Ovary (tissue), 9 donors: ENCODE measurements around the gene SPCS3. TPM values are rescaled to one million over a fixed set of nuclear protein-coding genes. Genes with fewer than 3 reads are reported as not detected.

ENCODE experiments used
- DNase-seq, 5 donors: peaks; one replicate each; pipeline ENCODE4 v3.0.0-alpha.2; 2019 to 2020
- H3K27ac ChIP-seq, 2 donors: fragments of 200-600 bp; one replicate each; pipeline versions ENCODE4 v1.5.1 to v1.8.0; 2019 to 2022
- H3K27me3 ChIP-seq: fragments of 200-600 bp; one replicate; pipeline ENCODE4 v1.8.0; 2022
- H3K36me3 ChIP-seq: fragments of 200-600 bp; sonication (generic); one replicate; pipeline ENCODE4 v1.5.1; 2019
- H3K4me1 ChIP-seq: one replicate; pipeline ENCODE4 v1.8.1; 2013; ENCODE audit warnings: mild to moderate bottlenecking, moderate library complexity; ENCODE audit not compliant: insufficient read depth
- H3K4me3 ChIP-seq: fragments of 200-600 bp; sonication (generic); one replicate; pipeline ENCODE4 v1.5.1; 2017
- H3K9me3 ChIP-seq, 2 donors: fragments of 200-600 bp in 1 of 2; sonication (generic) in 1 of 2; one replicate each; pipeline versions ENCODE4 v1.5.1 to v1.8.1; 2013 to 2019; ENCODE audit warnings: mild to moderate bottlenecking in 1 of 2, moderate library complexity in 1 of 2
- CTCF ChIP-seq, 3 donors: fragments of 450-650 bp in 2 of 3; fragments of 200-600 bp in 1 of 3; IDR thresholded peaks; one replicate each; pipeline versions ENCODE4 v1.5.1 to v1.8.0; 2016 to 2022; ENCODE audit warnings: antibody characterized with exemption in 3 of 3, mild to moderate bottlenecking in 1 of 3
- EP300 ChIP-seq: sonication (generic); formaldehyde crosslinking; IDR thresholded peaks from one replicate; pipeline ENCODE4 v1.6.1; 2017; ENCODE audit warnings: antibody characterized with exemption
- POLR2A ChIP-seq: fragments of 450-650 bp; IDR thresholded peaks from one replicate; pipeline ENCODE4 v1.6.1; 2017; ENCODE audit warnings: antibody characterized with exemption, mild to moderate bottlenecking, moderate library complexity
- WGBS, 3 donors: extraction: QIAGEN DNeasy Blood & Tissue Kit in 1 of 3; methylation state at CpG; one replicate each; pipeline versions ENCODE4 v1.1.5 to v1.1.7; 2013 to 2017; 5-methylcytosine and 5-hydroxymethylcytosine counted together
- intact Hi-C, 4 donors: fragments of 100-400 bp; cut with DNase I; formaldehyde crosslinking; loops; one replicate each; pipeline versions ENCODE4 v1.11.0 to v1.15.1; 2022 to 2023
- polyA plus RNA-seq, 2 donors: library from polyadenylated mRNA; stranded (reverse); fragments of 200-250 nt in 1 of 2; fragments of 350-450 nt in 1 of 2; fragmentation: Illumina TruSeq in 1 of 2; extraction: RNeasy Lipid Tissue Mini Kit (QIAGEN cat#74804) in 1 of 2; gene quantifications; one replicate each; pipeline ENCODE4 v1.2.3, GENCODE V29; 2013 to 2014
- total RNA-seq, 7 donors: library from RNA; depleted of rRNA in 2 of 7; stranded (reverse); fragments of >200 nt in 2 of 7; fragmentation: NEBNext Ultra II Directional in 3 of 7; extraction: Animal tissue kit (Norgen Biotek cat#: 25700) in 3 of 7; gene quantifications; one replicate each; pipeline versions ENCODE4 v1.1.0 to v1.2.4, GENCODE V29; 2016 to 2023
- donor health status: DM: no; HTN: no; CAD: no; lungs with moderate emphysema.
- donor health status: DM: no; HTN: no; CAD: no.
- donor health status: Bipolar disorder and iron deficiency.
- donor health status: DM: yes; HTN: yes; CAD: no.
- donor health status: DM: no; HTN: no; CAD: no.
- donor health status: DM: yes; HTN: yes; CAD: no.

Gene SPCS3
- total and polyA plus RNA-seq, 9 donors: 18.5 to 89.3 (median 57.4) TPM

GRCh38 chr4:176334066-176334465 is 14.3 kb downstream of the SPCS3 start:
- TF ChIP-seq CTCF (IDR thresholded peaks at IDR 0.05) (no peak), POLR2A (no peak), EP300 (no peak)
- intact Hi-C loops: no loop called here
- Histone ChIP-seq H3K4me3 (no peak overlapping the region), H3K4me1 (no peaks in the 10 kb centered on the region), H3K36me3 (no peaks in the 10 kb centered on the region), H3K27me3 (no peaks in the 10 kb centered on the region), H3K9me3 (no peaks in the 10 kb centered on the region), H3K27ac (no peak overlapping the region)
- DNase-seq: no peak
- 72 to 83% (median 74%) methylated on average over 5 of the region's 5 CpGs for WGBS, 3 donors

- Histone ChIP-seq H3K36me3 (no peaks in the 10 kb centered on the region), H3K9me3 (no peaks in the 10 kb centered on the region), H3K27me3 (no peaks in the 10 kb centered on the region), H3K4me3 (no peak overlapping the region), H3K27ac (no peak overlapping the region), H3K4me1 (peaks cover 1% of the 10 kb centered on the region)
- TF ChIP-seq EP300: no peak
- TF ChIP-seq CTCF (IDR thresholded peaks at IDR 0.05): no peak
- TF ChIP-seq POLR2A: no peak
- WGBS, 3 donors: 86 to 90% (median 89%) methylated on average over 1 of the region's 1 CpG
- DNase-seq: no peak
- intact Hi-C loops: loop anchor here in 1 of 4 donors (5.0 kb wide), 1 partner anchor 298 kb away; no protein-coding TSS in a partner anchor
These were observed 15.7 kb downstream of the SPCS3 start for GRCh38 chr4:176335421-176335820.

- Histone ChIP-seq H3K36me3 (no peaks in the 10 kb centered on the region), H3K9me3 (no peaks in the 10 kb centered on the region), H3K27me3 (no peaks in the 10 kb centered on the region), H3K27ac (no peak overlapping the region), H3K4me3 (no peak overlapping the region), H3K4me1 (peaks cover 1% of the 10 kb centered on the region)
- WGBS, 3 donors: 43 to 55% (median 52%) methylated on average over 3 of the region's 3 CpGs
- no peak for DNase-seq
- TF ChIP-seq CTCF (IDR thresholded peaks at IDR 0.05) (no peak), EP300 (no peak), POLR2A (no peak)
- intact Hi-C loops: loop anchor here (5.0 to 10.0 kb wide), 4 partner anchors 195 to 308 kb away; no protein-coding TSS in a partner anchor
These were observed 20.4 kb downstream of the SPCS3 start for GRCh38 chr4:176339936-176340761.

DNA sequence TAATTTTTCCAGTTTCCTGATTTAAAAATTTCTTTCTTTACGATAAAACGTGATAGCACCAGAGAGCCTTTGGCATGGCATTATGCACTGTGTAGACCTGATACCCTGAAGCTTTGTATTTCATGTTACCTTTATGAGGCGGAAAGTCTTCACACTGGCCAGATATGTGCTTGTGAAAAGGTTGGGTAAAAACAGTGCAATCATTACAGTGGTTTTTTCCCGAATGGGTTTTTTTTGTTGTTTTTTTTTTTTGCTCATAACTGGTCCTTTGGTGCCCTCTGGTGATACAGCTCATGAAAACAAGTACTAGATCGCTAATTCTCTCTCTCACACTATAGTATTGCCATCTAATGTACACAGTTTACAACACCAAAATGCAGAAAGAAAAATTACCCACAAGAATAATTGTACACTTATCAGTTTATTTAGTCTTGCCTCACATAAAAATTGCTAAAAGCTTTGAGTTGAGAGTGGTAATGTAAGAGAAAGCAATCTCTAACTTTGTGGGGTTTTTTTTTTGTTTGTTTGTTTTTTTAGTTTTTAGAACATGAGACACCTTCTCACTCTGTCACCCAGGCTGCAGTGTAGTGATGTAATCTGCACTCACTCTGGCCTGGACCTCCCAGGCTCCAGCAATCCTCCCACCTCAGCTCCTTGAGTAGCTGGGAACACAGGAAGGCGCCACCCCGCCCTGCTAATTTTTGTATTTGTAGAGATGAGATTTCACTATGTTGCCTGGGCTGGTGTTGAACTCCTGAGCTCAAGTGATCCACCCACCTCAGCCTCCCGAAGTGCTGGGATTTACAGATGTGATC is 21.3 kb downstream of the SPCS3 start:
- H3K9me3 ChIP-seq: no peaks in the 10 kb centered on the region
- no peak overlapping the region for H3K4me3 ChIP-seq
- peaks cover 1% of the 10 kb centered on the region for H3K4me1 ChIP-seq
- WGBS, 3 donors: 33 to 39% (median 35%) methylated on average over 8 of the region's 8 CpGs
- no peak overlapping the region for H3K27ac ChIP-seq
- no peak for TF ChIP-seq POLR2A
- TF ChIP-seq EP300: no peak
- TF ChIP-seq CTCF (IDR thresholded peaks at IDR 0.05): no peak
- H3K27me3 ChIP-seq: no peaks in the 10 kb centered on the region
- intact Hi-C loops: loop anchor here in 3 of 4 donors (5.0 to 10.0 kb wide), 3 partner anchors 196 to 309 kb away; no protein-coding TSS in a partner anchor
- DNase-seq: no peak
- H3K36me3 ChIP-seq: no peaks in the 10 kb centered on the region
